GM23338 (cell line): Measurements from ENCODE around the gene NNT. TPM values are rescaled to one million over a fixed set of nuclear protein-coding genes. Genes with fewer than 3 reads are reported as not detected.

ENCODE experiments used
- ATAC-seq: fragments of 200-7000 bp; cut with Tn5 transposase; 3 replicates; pipeline ENCODE4 v1.9.1; 2020
- DNase-seq: peaks from one replicate; pipeline ENCODE4 v3.0.0-alpha.2; 2015; ENCODE audit warnings: low spot score
- H2AFZ ChIP-seq: fragments of 200-600 bp; sonication (generic); 2 replicates; pipeline ENCODE4 v1.8.0; 2016; ENCODE audit warnings: antibody characterized with exemption, mild to moderate bottlenecking, moderate library complexity
- H3F3A ChIP-seq: fragments of 200-600 bp; sonication (generic); replicated peaks from 2 replicates; pipeline ENCODE4 v1.8.0; 2017; ENCODE audit warnings: antibody characterized with exemption, mixed run types, low read depth
- H3K27ac ChIP-seq: fragments of 200-600 bp; sonication (generic); 2 replicates; pipeline ENCODE4 v1.6.1; 2016; ENCODE audit warnings: low read depth
- H3K27me3 ChIP-seq: fragments of 200-600 bp; sonication (generic); 2 replicates; pipeline ENCODE4 v1.8.0; 2016; ENCODE audit warnings: mild to moderate bottlenecking, mixed run types, moderate library complexity; ENCODE audit not compliant: insufficient read depth
- H3K36me3 ChIP-seq: fragments of 200-600 bp; sonication (generic); 2 replicates; pipeline ENCODE4 v1.8.0; 2016; ENCODE audit warnings: mild to moderate bottlenecking; ENCODE audit not compliant: insufficient read depth
- H3K4me1 ChIP-seq: fragments of 200-600 bp; sonication (generic); 2 replicates; pipeline ENCODE4 v1.8.0; 2016; ENCODE audit warnings: mild to moderate bottlenecking, moderate library complexity; ENCODE audit not compliant: insufficient read depth
- H3K4me2 ChIP-seq: fragments of 200-600 bp; sonication (generic); 2 replicates; pipeline ENCODE4 v1.7.1; 2017; ENCODE audit warnings: mixed run types
- H3K4me3 ChIP-seq: fragments of 200-600 bp; sonication (generic); 2 replicates; pipeline ENCODE4 v1.6.1; 2016; ENCODE audit warnings: mixed run types
- H3K79me2 ChIP-seq: fragments of 200-600 bp; sonication (generic); replicated peaks from 2 replicates; pipeline ENCODE4 v1.8.0; 2017; ENCODE audit warnings: mild to moderate bottlenecking; ENCODE audit not compliant: insufficient read depth
- H3K9me2 ChIP-seq: fragments of 200-600 bp; sonication (generic); 2 replicates; pipeline ENCODE4 v1.8.0; 2017; ENCODE audit not compliant: insufficient read depth
- H4K20me1 ChIP-seq: fragments of 200-600 bp; sonication (generic); replicated peaks from 2 replicates; pipeline ENCODE4 v1.8.0; 2017; ENCODE audit warnings: mild to moderate bottlenecking; ENCODE audit not compliant: insufficient read depth
- H3K27ac Mint-ChIP-seq: 2 replicates; pipeline ENCODE4 v1.8.0; 2020; ENCODE audit warnings: inconsistent platforms, mild to moderate bottlenecking, moderate library complexity, mixed read lengths
- H3K27me3 Mint-ChIP-seq: 3 replicates; pipeline ENCODE4 v1.8.0; 2022; ENCODE audit warnings: low read depth, mild to moderate bottlenecking, moderate library complexity, mixed read lengths, inconsistent platforms; ENCODE audit not compliant: insufficient read depth, poor library complexity
- H3K36me3 Mint-ChIP-seq: 3 replicates; pipeline ENCODE4 v1.8.0; 2021; ENCODE audit warnings: low read depth, mild to moderate bottlenecking, inconsistent platforms, moderate library complexity, mixed read lengths
- H3K4me1 Mint-ChIP-seq: 3 replicates; pipeline ENCODE4 v1.8.0; 2020; ENCODE audit warnings: mild to moderate bottlenecking, inconsistent platforms, mixed read lengths
- H3K4me3 Mint-ChIP-seq: 3 replicates; pipeline ENCODE4 v1.8.0; 2021; ENCODE audit warnings: moderate library complexity, mild to moderate bottlenecking, inconsistent platforms, mixed read lengths
- H3K9me3 Mint-ChIP-seq: 3 replicates; pipeline ENCODE4 v1.8.0; 2020; ENCODE audit warnings: moderate library complexity, mild to moderate bottlenecking, inconsistent platforms, mixed read lengths
- CREB1 ChIP-seq: fragments of 250-450 bp; sonication (Bioruptor Pico); IDR thresholded peaks from 2 replicates; pipeline ENCODE4 v1.5.0; 2020; ENCODE audit warnings: low read depth, mild to moderate bottlenecking, moderate library complexity
- EZH2 ChIP-seq: fragments of 200-600 bp; sonication (generic); IDR thresholded peaks from one replicate; pipeline ENCODE4 v1.8.0; 2017; ENCODE audit warnings: antibody characterized with exemption, mild to moderate bottlenecking, low read depth; ENCODE audit not compliant: unreplicated experiment
- JUNB ChIP-seq: IDR thresholded peaks from one replicate; pipeline ENCODE4 v1.6.1; 2016; ENCODE audit warnings: antibody characterized with exemption; ENCODE audit not compliant: unreplicated experiment
- NANOG ChIP-seq: IDR thresholded peaks from 2 replicates; pipeline ENCODE4 v1.6.1; 2016; ENCODE audit warnings: antibody characterized with exemption, borderline replicate concordance
- POLR2AphosphoS5 ChIP-seq: IDR thresholded peaks from 2 replicates; pipeline ENCODE4 v1.6.1; 2016; ENCODE audit warnings: antibody characterized with exemption, low read depth
- ZNF114 ChIP-seq: fragments of 250-450 bp; sonication (Bioruptor Pico); IDR thresholded peaks from 2 replicates; pipeline ENCODE4 v1.5.0; 2020; ENCODE audit warnings: mild to moderate bottlenecking, moderate library complexity
- ZNF331 ChIP-seq: fragments of 250-450 bp; sonication (Bioruptor Pico); IDR thresholded peaks from 2 replicates; pipeline ENCODE4 v1.5.0; 2020; ENCODE audit warnings: low read depth, mild to moderate bottlenecking, moderate library complexity
- polyA plus RNA-seq: library from polyadenylated mRNA; unstranded; fragments of >200 nt; fragmentation: Nextera tagmentation; extraction: Ambion mirVana; gene quantifications from 2 replicates; pipeline ENCODE4 v1.2.1, GENCODE V29; 2016
- total RNA-seq: library from RNA; depleted of rRNA; stranded (reverse); fragments of >200 nt; shearing (Covaris generic); gene quantifications from 2 replicates; pipeline ENCODE4 v1.2.3, GENCODE V29; 2014
- TF ChIP-seq, protein P1 (sequence below): IDR thresholded peaks from 2 replicates; pipeline ENCODE4 v1.6.1; 2016; ENCODE audit warnings: antibody characterized with exemption
- TF ChIP-seq, protein P2 (sequence below), 2 experiments: fragments of 200-600 bp in 1 of 2; sonication (generic) in 1 of 2; conservative IDR thresholded peaks; 2 replicates each; pipeline versions ENCODE4 v1.5.1 to v1.6.1; 2016 to 2017; ENCODE audit warnings: antibody characterized with exemption in 2 of 2, low read depth in 2 of 2, mild to moderate bottlenecking in 2 of 2, moderate library complexity in 1 of 2
- TF ChIP-seq, protein P3 (sequence below): IDR thresholded peaks from one replicate; pipeline ENCODE4 v1.6.1; 2018; ENCODE audit warnings: antibody characterized with exemption; ENCODE audit not compliant: unreplicated experiment

NNT gene
- total and polyA plus RNA-seq, 2 experiments from 2014 or later = 10.8 to 15.9 TPM

DNA sequence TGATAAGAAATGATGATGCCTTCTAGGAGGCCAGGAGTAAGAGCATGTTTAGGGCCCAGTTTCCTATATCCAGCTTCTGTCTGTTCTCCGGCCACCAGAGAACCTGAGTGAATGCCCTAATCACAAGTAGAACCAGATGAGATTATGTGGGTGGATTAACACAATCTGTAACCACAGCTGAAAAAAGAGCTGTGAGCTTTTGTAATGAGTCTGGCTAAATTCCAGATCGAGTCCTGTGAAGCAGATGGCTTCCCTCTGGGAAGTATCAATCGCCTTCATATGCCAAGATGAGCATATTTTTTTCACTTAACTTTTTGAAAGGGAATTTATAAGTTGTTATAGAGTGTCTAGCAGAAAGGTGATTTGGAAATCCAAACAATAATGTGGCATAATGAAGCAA, 99.8 kb downstream of the NNT start:
- no peak overlapping the region for H3K27ac ChIP-seq
- no peak overlapping the region for H3K4me3 Mint-ChIP-seq
- H2AFZ ChIP-seq = no peak overlapping the region
- H3K4me2 ChIP-seq = no peak overlapping the region
- no peaks in the 10 kb centered on the region for H3K27me3 Mint-ChIP-seq
- TF ChIP-seq, protein P1, sequence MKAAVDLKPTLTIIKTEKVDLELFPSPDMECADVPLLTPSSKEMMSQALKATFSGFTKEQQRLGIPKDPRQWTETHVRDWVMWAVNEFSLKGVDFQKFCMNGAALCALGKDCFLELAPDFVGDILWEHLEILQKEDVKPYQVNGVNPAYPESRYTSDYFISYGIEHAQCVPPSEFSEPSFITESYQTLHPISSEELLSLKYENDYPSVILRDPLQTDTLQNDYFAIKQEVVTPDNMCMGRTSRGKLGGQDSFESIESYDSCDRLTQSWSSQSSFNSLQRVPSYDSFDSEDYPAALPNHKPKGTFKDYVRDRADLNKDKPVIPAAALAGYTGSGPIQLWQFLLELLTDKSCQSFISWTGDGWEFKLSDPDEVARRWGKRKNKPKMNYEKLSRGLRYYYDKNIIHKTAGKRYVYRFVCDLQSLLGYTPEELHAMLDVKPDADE = no peak
- TF ChIP-seq CREB1 (CRISPR knock-in tag) = no peak
- TF ChIP-seq, protein P2, sequence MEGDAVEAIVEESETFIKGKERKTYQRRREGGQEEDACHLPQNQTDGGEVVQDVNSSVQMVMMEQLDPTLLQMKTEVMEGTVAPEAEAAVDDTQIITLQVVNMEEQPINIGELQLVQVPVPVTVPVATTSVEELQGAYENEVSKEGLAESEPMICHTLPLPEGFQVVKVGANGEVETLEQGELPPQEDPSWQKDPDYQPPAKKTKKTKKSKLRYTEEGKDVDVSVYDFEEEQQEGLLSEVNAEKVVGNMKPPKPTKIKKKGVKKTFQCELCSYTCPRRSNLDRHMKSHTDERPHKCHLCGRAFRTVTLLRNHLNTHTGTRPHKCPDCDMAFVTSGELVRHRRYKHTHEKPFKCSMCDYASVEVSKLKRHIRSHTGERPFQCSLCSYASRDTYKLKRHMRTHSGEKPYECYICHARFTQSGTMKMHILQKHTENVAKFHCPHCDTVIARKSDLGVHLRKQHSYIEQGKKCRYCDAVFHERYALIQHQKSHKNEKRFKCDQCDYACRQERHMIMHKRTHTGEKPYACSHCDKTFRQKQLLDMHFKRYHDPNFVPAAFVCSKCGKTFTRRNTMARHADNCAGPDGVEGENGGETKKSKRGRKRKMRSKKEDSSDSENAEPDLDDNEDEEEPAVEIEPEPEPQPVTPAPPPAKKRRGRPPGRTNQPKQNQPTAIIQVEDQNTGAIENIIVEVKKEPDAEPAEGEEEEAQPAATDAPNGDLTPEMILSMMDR (conservative IDR thresholded peaks at IDR 0.05; ENCODE audit: low read depth in 2 of 2) = no peak
- TF ChIP-seq ZNF331 (CRISPR knock-in tag) = no peak
- TF ChIP-seq POLR2AphosphoS5 = no peak
- TF ChIP-seq EZH2 = no peak
- no peak for TF ChIP-seq NANOG
- TF ChIP-seq, protein P3, sequence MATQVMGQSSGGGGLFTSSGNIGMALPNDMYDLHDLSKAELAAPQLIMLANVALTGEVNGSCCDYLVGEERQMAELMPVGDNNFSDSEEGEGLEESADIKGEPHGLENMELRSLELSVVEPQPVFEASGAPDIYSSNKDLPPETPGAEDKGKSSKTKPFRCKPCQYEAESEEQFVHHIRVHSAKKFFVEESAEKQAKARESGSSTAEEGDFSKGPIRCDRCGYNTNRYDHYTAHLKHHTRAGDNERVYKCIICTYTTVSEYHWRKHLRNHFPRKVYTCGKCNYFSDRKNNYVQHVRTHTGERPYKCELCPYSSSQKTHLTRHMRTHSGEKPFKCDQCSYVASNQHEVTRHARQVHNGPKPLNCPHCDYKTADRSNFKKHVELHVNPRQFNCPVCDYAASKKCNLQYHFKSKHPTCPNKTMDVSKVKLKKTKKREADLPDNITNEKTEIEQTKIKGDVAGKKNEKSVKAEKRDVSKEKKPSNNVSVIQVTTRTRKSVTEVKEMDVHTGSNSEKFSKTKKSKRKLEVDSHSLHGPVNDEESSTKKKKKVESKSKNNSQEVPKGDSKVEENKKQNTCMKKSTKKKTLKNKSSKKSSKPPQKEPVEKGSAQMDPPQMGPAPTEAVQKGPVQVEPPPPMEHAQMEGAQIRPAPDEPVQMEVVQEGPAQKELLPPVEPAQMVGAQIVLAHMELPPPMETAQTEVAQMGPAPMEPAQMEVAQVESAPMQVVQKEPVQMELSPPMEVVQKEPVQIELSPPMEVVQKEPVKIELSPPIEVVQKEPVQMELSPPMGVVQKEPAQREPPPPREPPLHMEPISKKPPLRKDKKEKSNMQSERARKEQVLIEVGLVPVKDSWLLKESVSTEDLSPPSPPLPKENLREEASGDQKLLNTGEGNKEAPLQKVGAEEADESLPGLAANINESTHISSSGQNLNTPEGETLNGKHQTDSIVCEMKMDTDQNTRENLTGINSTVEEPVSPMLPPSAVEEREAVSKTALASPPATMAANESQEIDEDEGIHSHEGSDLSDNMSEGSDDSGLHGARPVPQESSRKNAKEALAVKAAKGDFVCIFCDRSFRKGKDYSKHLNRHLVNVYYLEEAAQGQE = no peak
- no peak for TF ChIP-seq ZNF114 (CRISPR knock-in tag)
- no peak for TF ChIP-seq JUNB
- no peaks in the 10 kb centered on the region for H4K20me1 ChIP-seq
- no peaks in the 10 kb centered on the region for H3K79me2 ChIP-seq
- no peak overlapping the region for H3K27ac Mint-ChIP-seq
- no peaks in the 10 kb centered on the region for H3K9me2 ChIP-seq
- no peaks in the 10 kb centered on the region for H3K4me1 ChIP-seq
- no peaks in the 10 kb centered on the region for H3K27me3 ChIP-seq
- no peaks in the 10 kb centered on the region for H3K4me1 Mint-ChIP-seq
- DNase-seq (no peak), ATAC-seq (no peak)
- H3F3A ChIP-seq = no peaks in the 10 kb centered on the region
- H3K4me3 ChIP-seq = no peak overlapping the region
- H3K9me3 Mint-ChIP-seq = no peaks in the 10 kb centered on the region; the same call in 2 of the 3 replicates
- no peaks in the 10 kb centered on the region; the same call in 2 of the 3 replicates for H3K36me3 Mint-ChIP-seq
- H3K36me3 ChIP-seq = peaks cover 6% of the 10 kb centered on the region; the same call in 1 of the 2 replicates

DNA sequence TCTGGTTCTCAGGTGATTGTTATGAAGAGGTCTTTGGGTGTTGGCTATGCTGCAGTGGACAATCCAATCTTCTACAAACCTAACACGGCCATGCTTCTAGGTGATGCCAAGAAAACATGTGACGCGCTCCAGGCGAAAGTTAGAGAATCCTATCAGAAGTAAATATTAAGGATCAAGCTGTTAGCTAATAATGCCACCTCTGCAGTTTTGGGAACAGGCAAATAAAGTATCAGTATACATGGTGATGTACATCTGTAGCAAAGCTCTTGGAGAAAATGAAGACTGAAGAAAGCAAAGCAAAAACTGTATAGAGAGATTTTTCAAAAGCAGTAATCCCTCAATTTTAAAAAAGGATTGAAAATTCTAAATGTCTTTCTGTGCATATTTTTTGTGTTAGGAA, 101.3 kb downstream of the NNT start:
- Histone ChIP-seq H4K20me1 (no peaks in the 10 kb centered on the region), H3K36me3 (peaks cover 6% of the 10 kb centered on the region; the same call in 1 of the 2 replicates), H2AFZ (no peak overlapping the region), H3K4me2 (no peak overlapping the region), H3F3A (no peaks in the 10 kb centered on the region), H3K27me3 (no peaks in the 10 kb centered on the region), H3K27ac (no peak overlapping the region), H3K79me2 (no peaks in the 10 kb centered on the region), H3K4me3 (no peak overlapping the region), H3K9me2 (no peaks in the 10 kb centered on the region), H3K4me1 (no peaks in the 10 kb centered on the region)
- Mint-ChIP-seq H3K27me3 (no peaks in the 10 kb centered on the region), H3K4me1 (no peaks in the 10 kb centered on the region), H3K4me3 (no peak overlapping the region), H3K9me3 (no peaks in the 10 kb centered on the region), H3K36me3 (no peaks in the 10 kb centered on the region; the same call in 2 of the 3 replicates), H3K27ac (no peak overlapping the region)
- ATAC-seq (no peak), DNase-seq (no peak)
- no peak for TF ChIP-seq JUNB
